A549 (cell line): Measurements from ENCODE around the gene MEGF8. TPM values are rescaled to one million over a fixed set of nuclear protein-coding genes. Genes with fewer than 3 reads are reported as not detected.
A peak's percentile ranks its signal among the peaks of the same experiment; 100 is the strongest.

Source experiments
- ATAC-seq, 2 experiments: fragments of 200-7000 bp in 1 of 2; fragments of >200 bp in 1 of 2; cut with Nextera tagmentation in 1 of 2; cut with Tn5 transposase in 1 of 2; 3 replicates each; pipeline versions ENCODE4 v1.8.0 to v1.9.1; 2018 to 2020; ENCODE audit warnings: mild to moderate bottlenecking in 1 of 2, moderate library complexity in 1 of 2
- CTCF ChIA-PET: fragments of 300-600 bp; sonication (Branson Sonifier 250); formaldehyde crosslinking; extraction: SDS; loops from one replicate; lab custom pipeline; 2021; ENCODE audit warnings: antibody characterized with exemption, inconsistent platforms; lab: Yijun Ruan, JAX
- POLR2A ChIA-PET: fragments of 350-600 bp; formaldehyde crosslinking; extraction: SDS; loops from one replicate; lab custom pipeline; 2021; ENCODE audit warnings: antibody characterized with exemption, inconsistent platforms; lab: Yijun Ruan, JAX
- DNase-seq, 2 experiments: peaks; one replicate each; pipeline versions ENCODE4 v3.0.0 to v3.0.0-alpha.2; 2011 to 2016; ENCODE audit warnings: low read depth in 1 of 2, low spot score in 1 of 2
- FAIRE-seq: peaks from 2 replicates; lab custom pipeline; 2011; peaks lifted over from hg19 to GRCh38; lab: Jason Lieb, UNC
- H3K27ac ChIP-seq, 2 experiments: fragments of >200 bp; sonication (Bioruptor Twin); formaldehyde crosslinking; 3 replicates each; pipeline ENCODE4 v1.5.1; 2016 to 2017
- H3K4me1 ChIP-seq: fragments of >200 bp; sonication (Bioruptor Twin); formaldehyde crosslinking; 3 replicates; pipeline ENCODE4 v1.6.1; 2016
- H3K4me2 ChIP-seq: fragments of >200 bp; sonication (Bioruptor Twin); formaldehyde crosslinking; 3 replicates; pipeline ENCODE4 v1.6.1; 2016
- H3K4me3 ChIP-seq: fragments of >200 bp; sonication (Bioruptor Twin); formaldehyde crosslinking; 3 replicates; pipeline ENCODE4 v1.5.1; 2016
- H3K9me3 ChIP-seq: fragments of >200 bp; sonication (Bioruptor Twin); formaldehyde crosslinking; 3 replicates; pipeline ENCODE4 v1.6.1; 2016
- ATOH8 ChIP-seq: fragments of 250-450 bp; sonication (Bioruptor Pico); IDR thresholded peaks from 2 replicates; pipeline ENCODE4 v1.5.0; 2020; ENCODE audit warnings: low read depth, mild to moderate bottlenecking, moderate library complexity
- BCL3 ChIP-seq: fragments of >200 bp; sonication (Bioruptor Twin); formaldehyde crosslinking; IDR thresholded peaks from 3 replicates; pipeline ENCODE4 v1.6.1; 2016
- BHLHE40 ChIP-seq: IDR thresholded peaks from 2 replicates; pipeline ENCODE4 v1.6.1; 2012; ENCODE audit warnings: low read depth, low read length, inconsistent platforms
- CBX2 ChIP-seq: fragments of 200-600 bp; sonication (generic); IDR thresholded peaks from 2 replicates; pipeline ENCODE4 v1.6.1; 2016; ENCODE audit warnings: low read depth, mild to moderate bottlenecking, borderline replicate concordance
- CTCF ChIP-seq: fragments of >200 bp; sonication (Bioruptor Twin); formaldehyde crosslinking; IDR thresholded peaks from 3 replicates; pipeline ENCODE4 v1.5.1; 2016
- E2F6 ChIP-seq: IDR thresholded peaks from 2 replicates; pipeline ENCODE4 v1.6.1; 2012; ENCODE audit warnings: low read depth, borderline replicate concordance
- HEYL ChIP-seq: fragments of 250-450 bp; sonication (Bioruptor Pico); IDR thresholded peaks from 2 replicates; pipeline ENCODE4 v1.8.0; 2021; ENCODE audit warnings: mild to moderate bottlenecking, moderate library complexity
- HOXA7 ChIP-seq: fragments of 250-450 bp; sonication (Bioruptor Pico); IDR thresholded peaks from 2 replicates; pipeline ENCODE4 v1.5.0; 2020; ENCODE audit warnings: mild to moderate bottlenecking, moderate library complexity
- HOXB5 ChIP-seq: fragments of 250-450 bp; sonication (Bioruptor Pico); IDR thresholded peaks from 2 replicates; pipeline ENCODE4 v1.5.0; 2020; ENCODE audit warnings: mild to moderate bottlenecking, moderate library complexity
- MYC ChIP-seq: IDR thresholded peaks from 2 replicates; pipeline ENCODE4 v1.6.1; 2012; ENCODE audit warnings: mild to moderate bottlenecking, inconsistent platforms, low read length, improper control_type of control experiment, borderline replicate concordance
- NR3C1 ChIP-seq: fragments of >200 bp; sonication (Bioruptor Twin); formaldehyde crosslinking; IDR thresholded peaks from 3 replicates; pipeline ENCODE4 v1.6.1; 2017
- PBX3 ChIP-seq: IDR thresholded peaks from 2 replicates; pipeline ENCODE4 v1.6.1; 2012
- POLR2A ChIP-seq: IDR thresholded peaks from 2 replicates; pipeline ENCODE4 v1.6.1; 2012; ENCODE audit warnings: mild to moderate bottlenecking, low read length
- POLR2AphosphoS2 ChIP-seq: conservative IDR thresholded peaks from 2 replicates; pipeline ENCODE4 v1.6.1; 2012; ENCODE audit warnings: low read length, improper control_type of control experiment, inconsistent platforms
- REST ChIP-seq: fragments of 200-600 bp; sonication (generic); IDR thresholded peaks from 2 replicates; pipeline ENCODE4 v1.6.1; 2016; ENCODE audit warnings: antibody characterized with exemption, mild to moderate bottlenecking, moderate library complexity
- TFCP2L1 ChIP-seq: fragments of 250-450 bp; sonication (Bioruptor Pico); IDR thresholded peaks from 2 replicates; pipeline ENCODE4 v1.5.0; 2021; ENCODE audit warnings: mild to moderate bottlenecking
- USF2 ChIP-seq: fragments of 450-650 bp; IDR thresholded peaks from 2 replicates; pipeline ENCODE4 v1.6.1; 2014; ENCODE audit warnings: antibody characterized with exemption
- ZFP36 ChIP-seq: fragments of 450-650 bp; IDR thresholded peaks from 2 replicates; pipeline ENCODE4 v1.6.1; 2014; ENCODE audit warnings: borderline replicate concordance; ENCODE audit not compliant: partially characterized antibody
- WGBS: methylation state at CpG from one replicate; pipeline ENCODE4 v1.1.6; 2017; ENCODE audit errors: missing lambda C conversion rate; 5-methylcytosine and 5-hydroxymethylcytosine counted together
- polyA plus RNA-seq, 4 experiments: library from polyadenylated mRNA; depleted of rRNA in 3 of 4; stranded (reverse); fragments of >200 nt; fragmentation: RNase III in 1 of 4; extraction: RNeasy Plus Mini Kit Qiagen cat#74134 plus additional on column Dnase treatment in 1 of 4; gene quantifications; 2 replicates in 3 of 4; 3 replicates in 1 of 4; pipeline ENCODE4 v1.2.3, GENCODE V29; 2011 to 2017

MEGF8 gene
- polyA plus RNA-seq, 2 of the 4 experiments (the other 2 are of a cell fraction): 10.4 to 27.2 TPM

- peak; percentile 70; the same call in 1 of the 2 replicates for TF ChIP-seq E2F6
Observed at GRCh38 chr19:42324655-42325307, 654 bp upstream of the MEGF8 start (continued).

GRCh38 chr19:42325896-42326771, 699 bp downstream of the MEGF8 start:
- Histone ChIP-seq H3K4me3 (peak overlapping the region; percentile 75), H3K27ac (peak overlapping the region; percentile 85 to 90), H3K4me2 (peak overlapping the region; percentile 83), H3K4me1 (peaks cover 19% of the 10 kb centered on the region; the same call in 2 of the 3 replicates), H3K9me3 (no peaks in the 10 kb centered on the region)
- ChIA-PET CTCF (interaction anchor here (0.6 to 2.7 kb wide), 9 partner anchors 10 to 225 kb away, joined by 3 to 12 read pairs (median 5); no protein-coding TSS in a partner anchor), POLR2A (no interaction called here)
- TF ChIP-seq POLR2A: peak; percentile 7; the same call in 1 of the 2 replicates
- TF ChIP-seq BHLHE40: no peak
- no peak for TF ChIP-seq PBX3
- peak; percentile 43 for TF ChIP-seq CTCF
- TF ChIP-seq USF2: no peak
- no peak for TF ChIP-seq TFCP2L1 (CRISPR knock-in tag)
- no peak for TF ChIP-seq HOXA7 (CRISPR knock-in tag)
- no peak for TF ChIP-seq ZFP36
- TF ChIP-seq MYC: no peak
- TF ChIP-seq NR3C1: no peak
- no peak for TF ChIP-seq CBX2
- no peak; the same call in 1 of the 2 replicates for TF ChIP-seq HOXB5 (CRISPR knock-in tag)
- peak in 1 of 2 experiments; percentile 59 for DNase-seq
- no peak for FAIRE-seq
- peak; percentile 46 to 64 for ATAC-seq
- WGBS: 24% methylated on average over 37 of the region's 37 CpGs

- peaks cover 19% of the 10 kb centered on the region; the same call in 2 of the 3 replicates for H3K4me1 ChIP-seq
- peak overlapping the region; percentile 75; the same call in 2 of the 3 replicates for H3K4me3 ChIP-seq
- no peak for ATAC-seq
- TF ChIP-seq BCL3 (no peak), REST (no peak), POLR2AphosphoS2 (no peak), HEYL (CRISPR knock-in tag) (no peak), ATOH8 (no peak)
- TF ChIP-seq, all 56 proteins: peak for 0
- H3K9me3 ChIP-seq: no peaks in the 10 kb centered on the region
- H3K27ac ChIP-seq: no peak overlapping the region
- FAIRE-seq (peak; percentile 91), DNase-seq (no peak)
- ChIA-PET POLR2A (no interaction called here), CTCF (interaction anchor here (0.6 to 2.7 kb wide), 14 partner anchors 9 to 226 kb away, joined by 3 to 12 read pairs (median 4); no protein-coding TSS in a partner anchor)
- peak overlapping the region; percentile 83 for H3K4me2 ChIP-seq
Observed at GRCh38 chr19:42326969-42327368, 1.5 kb downstream of the MEGF8 start.
